Duodenal mucosa (tissue), 2 donors: ENCODE data around the gene MAFG.
"Not testable (repeated sequence)": the region's sequence is repeated elsewhere in the genome, so short reads cannot be mapped to it uniquely, and the experiment has no call there.

Experiments used
- H3K27ac ChIP-seq: one replicate; pipeline ENCODE4 v1.7.0; 2013; ENCODE audit warnings: low read depth, low read length
- H3K27me3 ChIP-seq, 2 donors: one replicate each; pipeline ENCODE4 v1.7.0; 2013; ENCODE audit warnings: low read length in 2 of 2, control low read depth in 1 of 2; ENCODE audit not compliant: insufficient read depth in 2 of 2, control insufficient read depth in 1 of 2
- H3K36me3 ChIP-seq, 2 donors: one replicate each; pipeline ENCODE4 v1.7.0; 2013; ENCODE audit warnings: low read length in 2 of 2, control low read depth in 1 of 2; ENCODE audit not compliant: insufficient read depth in 2 of 2, control insufficient read depth in 1 of 2
- H3K4me1 ChIP-seq, 2 donors: one replicate each; pipeline ENCODE4 v1.7.0; 2013; ENCODE audit warnings: low read length in 2 of 2, control low read depth in 1 of 2; ENCODE audit not compliant: insufficient read depth in 2 of 2, control insufficient read depth in 1 of 2
- H3K4me3 ChIP-seq, 2 donors: one replicate each; pipeline ENCODE4 v1.7.0; 2013; ENCODE audit warnings: low read length in 2 of 2, low read depth in 1 of 2
- H3K9ac ChIP-seq, 2 donors: one replicate each; pipeline ENCODE4 v1.7.0; 2013; ENCODE audit warnings: low read length in 2 of 2, low read depth in 1 of 2
- H3K9me3 ChIP-seq, 2 donors: one replicate each; pipeline ENCODE4 v1.7.0; 2013; ENCODE audit warnings: low read length in 2 of 2, control low read depth in 1 of 2; ENCODE audit not compliant: control insufficient read depth in 1 of 2

Gene MAFG

GRCh38 chr17:81921537-81921862 lies 6.0 kb downstream of the MAFG start:
- H3K9me3 ChIP-seq: no peaks in the 10 kb centered on the region
- H3K4me1 ChIP-seq: peaks cover 66 to 81% of the 10 kb centered on the region in 2 donors
- no peak overlapping the region for H3K9ac ChIP-seq
- H3K4me3 ChIP-seq: no peak overlapping the region
- no peak overlapping the region for H3K27ac ChIP-seq
- peaks cover 0 to 19% of the 10 kb centered on the region in 2 donors for H3K36me3 ChIP-seq
- H3K27me3 ChIP-seq: no peaks in the 10 kb centered on the region

GRCh38 chr17:81920612-81921536 lies 6.7 kb downstream of the MAFG start:
- peaks cover 67 to 77% of the 10 kb centered on the region in 2 donors for H3K4me1 ChIP-seq
- H3K27me3 ChIP-seq: no peaks in the 10 kb centered on the region
- H3K27ac ChIP-seq: no peak overlapping the region
- no peaks in the 10 kb centered on the region for H3K9me3 ChIP-seq
- no peak overlapping the region for H3K9ac ChIP-seq
- H3K36me3 ChIP-seq: peaks cover under 1 to 21% of the 10 kb centered on the region in 2 donors
- H3K4me3 ChIP-seq: no peak overlapping the region

GRCh38 chr17:81918832-81919545 lies 8.5 kb downstream of the MAFG start:
- H3K4me1 ChIP-seq: peaks cover 52 to 58% of the 10 kb centered on the region in 2 donors
- peak overlapping the region; percentile 27 to 33 for H3K9ac ChIP-seq
- H3K36me3 ChIP-seq: peaks cover 19 to 40% of the 10 kb centered on the region in 2 donors

GRCh38 chr17:81918333-81918669 lies 9.2 kb downstream of the MAFG start:
- not testable (repeated sequence) for H3K27me3 ChIP-seq, H3K9me3 ChIP-seq
- Histone ChIP-seq H3K27ac (peak overlapping the region; percentile 55), H3K9ac (peak overlapping the region in 1 of 2 donors; percentile 14), H3K4me3 (peak overlapping the region in 1 of 2 donors; percentile 24), H3K36me3 (peaks cover 26 to 47% of the 10 kb centered on the region in 2 donors), H3K4me1 (peaks cover 47 to 51% of the 10 kb centered on the region in 2 donors)

More at GRCh38 chr17:81918832-81919545, 8.5 kb downstream of the MAFG start:
- Histone ChIP-seq H3K9me3 (no peaks in the 10 kb centered on the region), H3K27ac (peak overlapping the region; percentile 74), H3K4me3 (no peak overlapping the region), H3K27me3 (no peaks in the 10 kb centered on the region)

GRCh38 chr17:81917565-81918332 lies 9.8 kb downstream of the MAFG start, which contains the start of gene SIRT7:
Gene SIRT7 (minus strand): TSS chr17:81918176. CDS start chr17:81918131, 45 bp downstream.
- Histone ChIP-seq H3K9me3 (no peaks in the 10 kb centered on the region), H3K4me1 (peaks cover 45 to 47% of the 10 kb centered on the region in 2 donors), H3K27me3 (no peaks in the 10 kb centered on the region), H3K9ac (peak within 1 kb of the TSS; percentile 45 to 72), H3K4me3 (peak within 1 kb of the TSS; percentile 60 to 62), H3K36me3 (peaks cover 28 to 51% of the 10 kb centered on the region in 2 donors), H3K27ac (peak within 1 kb of the TSS; percentile 74)

- H3K36me3 ChIP-seq: peaks cover 33 to 52% of the 10 kb centered on the region in 2 donors
- H3K9ac ChIP-seq: peak overlapping the region; percentile 45 to 72
- no peaks in the 10 kb centered on the region for H3K27me3 ChIP-seq
- no peaks in the 10 kb centered on the region for H3K9me3 ChIP-seq
- H3K27ac ChIP-seq: no peak overlapping the region
- peaks cover 36 to 40% of the 10 kb centered on the region in 2 donors for H3K4me1 ChIP-seq
- peak overlapping the region; percentile 60 to 62 for H3K4me3 ChIP-seq
Observed at GRCh38 chr17:81916234-81917001, 11.1 kb downstream of the MAFG start.

GRCh38 chr17:81915331-81915730 lies 12.2 kb downstream of the MAFG start:
- H3K9me3 ChIP-seq: no peaks in the 10 kb centered on the region
- H3K36me3 ChIP-seq: peaks cover 33 to 47% of the 10 kb centered on the region in 2 donors
- no peak overlapping the region for H3K9ac ChIP-seq
- no peaks in the 10 kb centered on the region for H3K27me3 ChIP-seq
- H3K4me3 ChIP-seq: no peak overlapping the region
- no peak overlapping the region for H3K27ac ChIP-seq
- H3K4me1 ChIP-seq: peaks cover 35 to 36% of the 10 kb centered on the region in 2 donors

GRCh38 chr17:81914103-81914850 lies 13.3 kb downstream of the MAFG start:
- Histone ChIP-seq H3K36me3 (peaks cover 33 to 45% of the 10 kb centered on the region in 2 donors), H3K27ac (no peak overlapping the region), H3K9ac (no peak overlapping the region), H3K27me3 (no peaks in the 10 kb centered on the region), H3K9me3 (no peaks in the 10 kb centered on the region), H3K4me3 (no peak overlapping the region), H3K4me1 (peaks cover 35 to 36% of the 10 kb centered on the region in 2 donors)
